ENCODE data around the gene SIGLEC5.

The SIGLEC5 gene

GRCh38 chr19:51568456-51568855 lies 61.7 kb downstream of the SIGLEC5 start:
- peaks cover 56% of the 10 kb centered on the region for H3K4me1 ChIP-seq (ENCODE audit: insufficient read depth, low read length, poor library complexity, severe bottlenecking)
- no peaks in the 10 kb centered on the region; the same call in 1 of the 2 replicates for H3F3A ChIP-seq (ENCODE audit: low read depth)
- H3K27me3 ChIP-seq (ENCODE audit: insufficient read depth, low read length, poor library complexity, severe bottlenecking), result no peaks in the 10 kb centered on the region
- H3K79me2 ChIP-seq (ENCODE audit: insufficient read depth, low read length), result peaks cover 23% of the 10 kb centered on the region
- no peaks in the 10 kb centered on the region for H3K9me3 ChIP-seq (ENCODE audit: insufficient read depth, low read depth, low read length)
- no peaks in the 10 kb centered on the region for H4K20me1 ChIP-seq (ENCODE audit: insufficient read depth, low read length, poor library complexity, severe bottlenecking)
- no peaks in the 10 kb centered on the region for H3K36me3 ChIP-seq (ENCODE audit: insufficient read depth, low read length)
- H3K4me3 ChIP-seq (ENCODE audit: low read length, poor library complexity, severe bottlenecking), result no peak overlapping the region
- H3K9me2 ChIP-seq (replicated peaks; ENCODE audit: low read depth, low read length), result no peaks in the 10 kb centered on the region
- H2AFZ ChIP-seq (ENCODE audit: low read length), result no peak overlapping the region
- H3K4me2 ChIP-seq (ENCODE audit: low read depth, low read length, poor library complexity, severe bottlenecking), result no peak overlapping the region
- no peak for TF ChIP-seq CTCF (conservative IDR thresholded peaks at IDR 0.05; ENCODE audit: low read length)
- TF ChIP-seq EZH2phosphoT487 (IDR thresholded peaks at IDR 0.05; ENCODE audit: borderline replicate concordance), result no peak
- H3K9ac ChIP-seq (ENCODE audit: low read depth, low read length, poor library complexity, severe bottlenecking), result no peak overlapping the region

GRCh38 chr19:51567583-51567982 lies 62.6 kb downstream of the SIGLEC5 start:
- Histone ChIP-seq H3K9ac (ENCODE audit: low read depth, low read length, poor library complexity, severe bottlenecking) (no peak overlapping the region), H3F3A (ENCODE audit: low read depth) (no peaks in the 10 kb centered on the region; the same call in 1 of the 2 replicates), H3K9me3 (ENCODE audit: insufficient read depth, low read depth, low read length) (no peaks in the 10 kb centered on the region), H3K79me2 (ENCODE audit: insufficient read depth, low read length) (peaks cover 14% of the 10 kb centered on the region), H3K4me3 (ENCODE audit: low read length, poor library complexity, severe bottlenecking) (no peak overlapping the region), H3K27me3 (ENCODE audit: insufficient read depth, low read length, poor library complexity, severe bottlenecking) (no peaks in the 10 kb centered on the region), H3K36me3 (ENCODE audit: insufficient read depth, low read length) (no peaks in the 10 kb centered on the region), H3K9me2 (replicated peaks; ENCODE audit: low read depth, low read length) (no peaks in the 10 kb centered on the region), H3K4me1 (ENCODE audit: insufficient read depth, low read length, poor library complexity, severe bottlenecking) (peaks cover 48% of the 10 kb centered on the region), H2AFZ (ENCODE audit: low read length) (no peak overlapping the region), H4K20me1 (ENCODE audit: insufficient read depth, low read length, poor library complexity, severe bottlenecking) (no peaks in the 10 kb centered on the region), H3K4me2 (ENCODE audit: low read depth, low read length, poor library complexity, severe bottlenecking) (no peak overlapping the region)
- TF ChIP-seq EZH2phosphoT487 (IDR thresholded peaks at IDR 0.05; ENCODE audit: borderline replicate concordance), result no peak
- TF ChIP-seq CTCF (conservative IDR thresholded peaks at IDR 0.05; ENCODE audit: low read length), result no peak

- no peaks in the 10 kb centered on the region for H4K20me1 ChIP-seq (ENCODE audit: insufficient read depth, low read length, poor library complexity, severe bottlenecking)
- H3K9me2 ChIP-seq (replicated peaks; ENCODE audit: low read depth, low read length), result no peaks in the 10 kb centered on the region
- no peak overlapping the region for H2AFZ ChIP-seq (ENCODE audit: low read length)
- H3K4me3 ChIP-seq (ENCODE audit: low read length, poor library complexity, severe bottlenecking), result no peak overlapping the region
- H3K27me3 ChIP-seq (ENCODE audit: insufficient read depth, low read length, poor library complexity, severe bottlenecking), result no peaks in the 10 kb centered on the region
- H3K4me2 ChIP-seq (ENCODE audit: low read depth, low read length, poor library complexity, severe bottlenecking), result peak overlapping the region; percentile 27
- peaks cover 4% of the 10 kb centered on the region for H3K79me2 ChIP-seq (ENCODE audit: insufficient read depth, low read length)
- no peaks in the 10 kb centered on the region; the same call in 1 of the 2 replicates for H3F3A ChIP-seq (ENCODE audit: low read depth)
- TF ChIP-seq CTCF (conservative IDR thresholded peaks at IDR 0.05; ENCODE audit: low read length), result no peak
- H3K9me3 ChIP-seq (ENCODE audit: insufficient read depth, low read depth, low read length), result no peaks in the 10 kb centered on the region
- H3K9ac ChIP-seq (ENCODE audit: low read depth, low read length, poor library complexity, severe bottlenecking), result no peak overlapping the region
- H3K4me1 ChIP-seq (ENCODE audit: insufficient read depth, low read length, poor library complexity, severe bottlenecking), result peaks cover 38% of the 10 kb centered on the region
- no peaks in the 10 kb centered on the region for H3K36me3 ChIP-seq (ENCODE audit: insufficient read depth, low read length)
Measured at GRCh38 chr19:51566489-51567100, 63.6 kb downstream of the SIGLEC5 start.

Measured in Loucy (cell line).